Posterior vena cava (tissue), 2 donors: ENCODE results near the gene LUC7L. TPM values are rescaled to one million over a fixed set of nuclear protein-coding genes. Genes with fewer than 3 reads are reported as not detected.
"Not testable (repeated sequence)": the region's sequence is repeated elsewhere in the genome, so short reads cannot be mapped to it uniquely, and the experiment has no call there.

Experiments used
- DNase-seq: peaks from one replicate; pipeline ENCODE4 v3.0.0-alpha.2; 2020; ENCODE audit warnings: low spot score
- intact Hi-C, 2 donors: fragments of 100-400 bp; cut with DNase I; formaldehyde crosslinking; loops; one replicate each; pipeline versions ENCODE4 v1.14.1 to v1.14.2; 2022 to 2023
- total RNA-seq, 2 donors: library from RNA; stranded (reverse); fragmentation: NEBNext Ultra II Directional; extraction: Animal tissue kit (Norgen Biotek cat#: 25700); gene quantifications; one replicate each; pipeline ENCODE4 v1.2.1, GENCODE V29; 2021
- donor health status: DM: yes; HTN: yes; CAD: no.
- donor health status: DM: yes; HTN: yes; CAD: no.

Gene LUC7L
- total RNA-seq, 2 donors from 2014 or later, result 42.7 to 43.0 TPM

DNA sequence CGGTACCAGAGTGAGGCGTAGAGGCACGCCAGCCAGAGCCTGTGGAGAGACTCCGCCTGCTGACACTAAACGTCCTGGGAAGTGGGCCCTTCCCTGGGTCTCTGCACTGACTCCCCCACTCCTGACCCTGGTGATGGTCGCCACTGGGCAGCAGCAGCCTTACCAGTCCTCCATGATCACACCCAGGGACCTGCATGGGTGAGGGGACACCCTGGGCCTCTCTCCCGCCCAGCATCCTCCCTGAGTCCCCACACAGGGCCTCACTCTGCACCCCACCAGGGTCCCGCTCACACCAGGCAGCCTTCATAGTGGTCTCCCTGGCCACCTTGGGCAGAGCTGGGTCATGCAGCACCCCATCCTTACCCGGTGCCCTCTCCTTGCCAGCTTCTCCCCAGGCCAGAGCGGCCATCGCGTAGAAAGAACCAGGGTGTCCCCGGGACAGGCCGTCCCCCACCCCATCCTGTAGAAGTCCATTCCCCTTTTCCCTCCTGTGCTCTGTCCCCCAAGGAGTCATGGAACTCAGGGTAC, 35.8 kb upstream of the LUC7L start:
- intact Hi-C loops, result no loop called here

DNA sequence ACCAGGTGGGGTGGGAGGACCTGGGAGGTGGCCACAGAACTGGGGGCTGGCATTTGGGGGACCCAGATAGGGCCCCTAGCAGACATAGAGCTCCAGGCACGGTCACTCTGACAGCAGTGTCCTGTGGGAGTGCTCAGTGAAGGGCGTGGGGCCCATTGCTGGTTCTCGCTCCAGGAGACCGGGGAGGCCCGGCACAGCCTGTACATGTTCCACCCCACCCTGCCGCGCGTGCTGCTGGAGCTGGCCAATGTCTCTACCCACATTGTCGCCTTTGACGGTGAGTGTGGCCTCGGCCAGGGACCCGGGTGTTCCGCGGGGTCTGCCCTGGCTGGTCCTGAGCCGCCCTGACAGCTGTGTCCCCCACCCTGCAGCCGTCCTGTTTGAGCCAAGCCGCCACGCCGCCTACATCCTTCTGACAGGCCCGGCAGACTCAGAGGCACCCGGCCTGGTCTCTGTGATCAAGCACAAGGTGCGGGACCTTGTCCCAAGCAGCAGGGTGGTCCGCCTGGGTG, 35.2 kb upstream of the LUC7L start:
- DNase-seq, result no peak
- intact Hi-C loops, result no loop called here

More for the DNA sequence above, 35.8 kb upstream of the LUC7L start:
- no peak for DNase-seq

DNA sequence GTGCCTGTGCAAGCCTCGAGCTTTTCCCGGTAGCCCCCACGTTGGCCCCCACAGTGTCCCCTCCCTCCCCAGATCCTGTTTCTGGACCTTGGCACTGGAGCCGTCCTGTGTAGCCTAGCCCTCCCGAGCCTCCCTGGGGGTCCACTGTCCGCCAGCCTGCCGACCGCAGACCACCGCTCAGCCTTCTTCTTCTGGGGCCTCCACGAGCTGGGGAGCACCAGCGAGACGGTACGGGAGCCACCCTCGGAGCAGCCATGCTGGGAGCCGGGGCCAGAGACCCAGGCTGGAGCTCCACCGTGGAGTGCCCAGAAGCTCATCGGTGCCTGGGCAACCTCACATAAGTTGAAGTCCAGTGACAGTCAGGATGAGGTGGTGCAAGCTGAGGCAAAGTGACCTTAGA, 34.7 kb upstream of the LUC7L start:
- DNase-seq, result no peak
- intact Hi-C loops, result no loop called here

DNA sequence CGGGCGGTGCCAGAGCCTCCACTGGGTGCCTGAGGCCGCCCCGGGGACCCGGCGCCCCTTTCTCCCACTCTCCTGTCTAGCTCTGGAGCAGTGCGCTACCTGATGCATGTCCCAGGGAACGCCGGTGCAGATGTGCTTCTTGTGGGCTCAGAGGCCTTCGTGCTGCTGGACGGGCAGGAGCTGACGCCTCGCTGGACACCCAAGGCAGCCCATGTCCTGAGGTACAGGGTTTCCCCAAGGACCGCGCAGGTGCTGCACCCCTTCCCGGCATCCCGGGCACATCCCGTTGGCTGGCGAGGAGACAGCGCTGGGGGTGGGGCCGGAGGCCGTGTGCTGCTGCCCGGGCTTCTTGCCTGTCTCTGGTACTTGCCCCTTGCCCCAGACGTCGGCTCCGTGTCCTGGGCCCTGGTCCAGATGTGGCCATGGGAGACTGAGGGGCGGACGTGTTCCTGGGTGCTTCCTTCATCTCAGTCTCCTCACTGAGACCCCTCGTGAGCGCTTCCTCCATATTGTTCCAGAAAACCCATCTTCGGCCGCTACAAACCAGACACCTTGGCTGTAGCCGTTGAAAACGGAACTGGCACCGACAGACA, 34.0 kb upstream of the LUC7L start:
- intact Hi-C loops, result no loop called here
- DNase-seq, result no peak

DNA sequence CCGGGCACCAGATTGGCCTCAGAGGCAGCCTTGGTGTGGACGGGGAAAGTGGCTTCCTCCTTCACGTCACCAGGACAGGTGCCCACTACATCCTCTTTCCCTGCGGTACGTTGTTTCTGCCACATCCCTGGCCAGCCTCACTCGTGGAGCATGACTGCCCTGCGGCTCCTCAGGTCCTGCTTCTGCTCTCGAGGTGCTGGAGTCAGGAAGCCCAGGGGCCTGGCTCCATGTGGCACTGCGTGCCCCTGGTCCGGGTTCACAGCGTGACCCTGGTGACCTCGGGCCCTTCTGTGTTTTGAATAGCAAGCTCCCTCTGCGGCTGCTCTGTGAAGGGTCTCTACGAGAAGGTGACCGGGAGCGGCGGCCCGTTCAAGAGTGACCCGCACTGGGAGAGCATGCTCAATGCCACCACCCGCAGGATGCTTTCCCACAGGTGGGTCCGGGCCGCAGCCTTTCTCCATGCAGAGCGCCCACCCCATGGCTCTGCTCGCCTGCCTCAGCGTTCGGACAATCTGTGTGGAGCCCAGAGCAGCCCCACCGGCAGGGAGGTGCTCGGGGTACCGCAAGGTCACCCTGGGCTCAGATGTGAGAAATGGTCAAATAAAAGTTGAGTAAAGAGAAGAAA, 33.0 kb upstream of the LUC7L start:
- no peak for DNase-seq
- intact Hi-C loops, result no loop called here

DNA sequence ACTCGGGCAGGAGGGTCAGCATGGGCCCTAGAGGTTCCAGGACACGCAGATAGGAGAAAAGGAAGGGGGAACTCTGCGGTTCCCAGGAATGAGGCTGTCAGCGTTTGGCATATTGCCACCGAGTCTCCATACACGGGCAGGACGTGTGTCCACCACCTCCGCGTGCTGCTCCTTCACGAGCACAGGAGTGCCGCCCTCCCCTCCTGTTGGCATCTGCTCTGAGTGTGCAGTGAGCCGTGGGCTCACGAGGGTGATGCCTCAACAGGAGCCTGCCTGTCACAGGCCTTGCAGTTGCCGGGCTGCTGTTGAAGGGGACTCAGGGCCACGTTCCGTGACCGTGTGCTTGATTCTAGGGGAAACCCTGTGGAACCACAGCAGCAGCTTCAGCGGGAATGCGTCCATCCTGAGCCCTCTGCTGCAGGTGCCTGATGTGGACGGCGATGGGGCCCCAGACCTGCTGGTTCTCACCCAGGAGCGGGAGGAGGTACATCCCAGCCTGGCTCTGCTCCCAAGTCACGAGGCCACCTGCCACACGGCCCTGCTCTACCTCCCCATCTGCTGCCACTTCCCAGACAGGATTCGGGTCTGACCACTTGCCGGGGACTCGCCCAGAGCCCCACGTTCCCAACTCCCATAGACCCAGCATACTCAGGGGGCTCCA, 31.9 kb upstream of the LUC7L start:
- intact Hi-C loops, result no loop called here

DNA sequence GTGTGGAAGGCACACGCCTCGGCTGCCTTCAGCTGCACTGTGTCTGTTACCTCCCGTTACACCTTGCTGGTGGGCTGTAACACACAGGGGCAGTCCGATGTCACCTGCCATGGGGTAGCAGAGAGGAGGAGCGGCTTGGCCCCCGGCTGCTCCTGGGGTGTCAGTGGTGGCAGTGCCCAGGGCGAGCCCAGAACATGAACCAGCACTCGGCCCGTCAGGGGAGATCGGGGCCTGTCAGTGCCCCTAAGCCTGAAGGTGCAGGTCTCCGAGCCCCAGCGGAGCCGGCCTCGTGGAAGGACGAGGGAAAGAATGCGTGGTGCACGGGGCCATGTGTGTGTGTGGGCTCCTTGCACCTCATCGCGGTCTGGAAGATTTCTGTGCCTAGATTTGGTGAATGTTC, 31.1 kb upstream of the LUC7L start:
- no peak for DNase-seq
- intact Hi-C loops, result no loop called here

More for the DNA sequence above, 31.9 kb upstream of the LUC7L start:
- DNase-seq, result no peak

DNA sequence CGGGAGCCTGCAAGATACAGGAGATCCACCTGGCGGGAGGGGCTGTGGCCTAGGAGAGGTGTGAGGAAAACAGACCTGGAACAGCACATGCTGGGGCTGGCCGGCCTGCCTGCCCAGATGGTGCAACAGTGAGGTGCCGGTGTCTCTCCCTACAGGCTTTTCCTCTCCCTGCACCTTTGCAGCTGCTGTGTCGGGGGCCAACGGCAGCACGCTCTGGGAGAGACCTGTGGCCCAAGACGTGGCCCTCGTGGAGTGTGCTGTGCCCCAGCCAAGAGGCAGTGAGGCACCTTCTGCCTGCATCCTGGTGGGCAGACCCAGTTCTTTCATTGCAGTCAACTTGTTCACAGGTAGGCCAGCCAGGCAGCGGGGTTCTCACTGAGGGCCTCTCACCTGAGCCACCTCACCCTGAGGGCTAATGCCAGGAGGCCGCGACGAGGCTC, 30.6 kb upstream of the LUC7L start:
- intact Hi-C loops, result no loop called here
- DNase-seq, result no peak

DNA sequence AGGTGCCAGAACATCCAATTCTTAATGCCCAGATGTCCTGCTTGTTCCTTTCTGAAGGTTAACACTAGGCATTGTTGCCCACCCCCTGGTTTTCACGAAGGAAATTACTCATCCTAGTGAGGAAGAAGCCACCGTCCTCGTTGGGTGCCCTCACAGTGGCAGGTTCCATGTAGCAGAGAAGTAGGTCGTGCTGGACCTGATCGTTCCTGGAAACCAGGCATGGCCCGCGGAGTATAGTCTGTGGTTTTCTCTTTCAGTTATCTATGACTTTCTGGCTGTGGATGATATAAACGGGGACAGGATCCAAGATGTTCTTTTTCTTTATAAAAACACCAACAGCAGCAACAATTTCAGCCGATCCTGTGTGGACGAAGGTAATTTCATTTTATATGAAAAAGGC, 30.0 kb upstream of the LUC7L start:
- DNase-seq, result no peak
- intact Hi-C loops, result no loop called here

DNA sequence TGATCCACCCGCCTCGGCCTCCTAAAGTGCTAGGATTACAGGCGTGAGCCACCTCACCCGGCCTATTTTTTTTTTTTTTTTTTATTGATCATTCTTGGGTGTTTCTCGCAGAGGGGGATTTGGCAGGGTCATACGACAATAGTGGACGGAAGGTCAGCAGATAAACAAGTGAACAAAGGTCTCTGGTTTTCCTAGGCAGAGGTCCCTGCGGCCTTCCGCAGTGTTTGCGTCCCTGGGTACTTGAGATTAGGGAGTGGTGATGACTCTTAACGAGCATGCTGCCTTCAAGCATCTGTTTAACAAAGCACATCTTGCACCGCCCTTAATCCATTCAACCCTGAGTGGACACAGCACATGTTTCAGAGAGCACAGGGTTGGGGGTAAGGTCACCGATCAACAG, 28.8 kb upstream of the LUC7L start:
- DNase-seq, intact Hi-C loops: not testable (repeated sequence)

DNA sequence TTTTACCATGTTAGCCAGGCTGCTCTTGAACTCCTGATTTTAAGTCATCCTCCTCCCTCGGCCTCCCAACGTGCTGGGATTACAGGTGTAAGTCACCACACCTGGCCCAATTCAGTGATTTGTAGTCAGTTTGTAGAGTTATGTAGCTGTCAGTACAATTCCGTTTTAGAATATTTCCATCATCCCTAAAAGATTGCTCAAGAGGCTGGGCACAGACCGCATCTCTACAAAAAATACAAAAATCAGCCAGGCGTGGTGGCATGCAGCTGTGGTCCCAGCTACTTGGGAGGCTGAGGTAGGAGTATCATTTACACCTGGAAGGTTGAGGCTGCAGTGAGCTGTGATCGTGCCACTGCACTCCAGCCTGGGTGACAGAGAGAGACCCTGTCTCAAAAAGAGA, 25.9 kb upstream of the LUC7L start:
- no peak for DNase-seq
- intact Hi-C loops, result no loop called here

DNA sequence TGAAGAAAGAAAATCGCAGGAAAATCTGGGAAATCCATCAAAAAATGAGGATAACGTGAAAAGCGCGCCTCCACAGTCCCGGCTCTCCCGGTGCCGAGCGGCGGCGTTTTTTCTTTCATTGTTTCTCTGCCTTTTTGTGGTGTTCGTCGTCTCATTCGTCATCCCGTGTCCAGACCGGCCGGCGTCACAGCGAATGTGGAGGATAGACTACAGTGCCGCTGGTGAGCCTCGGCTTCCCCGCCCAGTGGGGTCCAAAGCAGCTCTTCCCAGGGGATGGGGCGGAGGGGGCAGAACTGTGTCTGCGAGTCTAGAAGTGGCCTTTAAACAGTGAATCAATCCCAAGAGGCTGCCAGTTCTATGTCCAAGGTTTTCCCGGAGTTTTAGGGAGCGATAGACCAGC, 25.2 kb upstream of the LUC7L start:
- intact Hi-C loops, result no loop called here
- no peak for DNase-seq

DNA sequence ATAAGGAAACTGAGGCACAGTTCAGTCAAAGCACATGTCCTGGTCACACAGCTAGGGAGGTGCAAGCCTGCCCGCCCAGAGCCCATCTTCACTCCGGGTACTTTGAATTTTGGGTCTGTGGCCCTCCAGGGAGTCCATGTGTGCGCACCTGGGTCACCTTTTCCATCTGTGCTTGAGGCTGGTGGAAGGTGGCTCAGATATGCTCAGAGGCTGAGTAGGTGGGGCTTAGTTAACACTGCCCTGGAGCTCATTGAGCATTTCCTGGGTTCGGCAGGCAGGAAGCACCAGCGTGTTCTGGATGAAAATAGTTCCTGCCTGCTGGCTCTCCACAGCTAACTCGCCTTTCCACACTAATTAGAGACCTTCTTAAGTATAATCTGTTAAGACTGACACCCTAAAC, 24.6 kb upstream of the LUC7L start:
- intact Hi-C loops, result no loop called here
- DNase-seq, result no peak

DNA sequence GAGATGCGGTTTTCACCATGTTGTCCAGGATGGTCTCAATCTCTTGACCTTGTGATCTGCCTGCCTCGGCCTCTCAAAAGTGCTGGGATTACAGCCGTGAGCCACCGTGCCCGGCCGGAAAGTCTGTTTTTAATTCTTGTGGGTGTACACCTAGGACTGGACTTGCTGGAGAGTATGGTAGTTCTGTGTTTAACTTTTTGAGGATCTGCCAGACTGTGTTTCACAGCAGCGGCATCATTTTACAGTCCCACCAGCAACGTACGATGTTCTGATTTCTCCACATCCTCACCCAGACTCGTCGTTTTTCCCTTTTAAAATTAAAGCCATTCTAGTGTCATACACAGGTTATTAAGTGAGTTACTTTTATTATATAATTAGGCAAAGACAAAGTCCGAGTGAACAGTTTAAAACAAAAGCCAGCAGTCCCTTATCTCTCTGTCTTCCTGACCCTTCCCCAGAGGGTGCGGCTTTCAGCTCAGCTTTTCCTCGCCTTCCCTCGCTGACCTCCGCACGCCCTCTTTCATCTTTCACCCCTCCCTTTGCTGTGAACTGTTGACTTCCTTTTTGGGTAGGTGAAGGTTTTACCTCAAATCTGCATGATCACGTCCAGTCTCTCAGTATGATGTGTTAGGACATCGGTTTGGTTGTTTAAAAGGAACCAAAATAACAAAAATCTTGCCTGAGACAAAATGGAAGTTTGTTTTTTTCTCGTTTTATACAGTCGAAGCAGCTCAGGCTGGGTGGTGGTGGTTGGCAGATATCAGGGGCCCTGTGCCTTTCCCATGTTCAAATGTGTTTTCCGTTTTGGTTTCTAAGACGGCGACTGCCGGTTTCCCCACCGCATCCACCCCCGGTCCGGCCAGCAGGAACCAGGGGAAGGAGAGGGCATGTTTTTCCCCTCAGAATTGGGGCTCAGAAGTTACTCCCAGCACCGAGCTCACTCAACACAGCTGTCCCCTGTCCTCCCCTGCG, 23.4 kb upstream of the LUC7L start:
- intact Hi-C loops, result no loop called here

DNA sequence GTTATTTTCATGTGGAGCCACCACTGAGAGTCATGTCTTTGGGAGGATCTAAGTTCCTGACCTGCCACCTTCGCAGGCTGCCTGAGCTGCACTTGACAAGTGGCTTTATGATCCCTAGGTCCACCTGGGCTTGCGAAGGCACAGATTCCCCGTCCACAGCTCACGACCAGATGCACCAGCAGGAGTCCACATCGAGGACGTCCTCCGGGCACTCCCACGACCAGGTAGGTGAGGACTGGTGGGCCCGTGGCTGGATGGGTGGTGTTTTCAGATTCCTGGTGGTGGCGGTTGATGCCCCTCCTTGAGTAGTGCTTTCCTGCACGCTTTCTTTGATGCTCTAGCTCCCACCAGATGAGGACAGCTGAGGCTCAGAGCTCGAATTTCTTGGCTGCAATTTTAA, 20.2 kb upstream of the LUC7L start:
- no peak for DNase-seq
- intact Hi-C loops, result no loop called here

More for the DNA sequence above, 23.4 kb upstream of the LUC7L start:
- no peak for DNase-seq

DNA sequence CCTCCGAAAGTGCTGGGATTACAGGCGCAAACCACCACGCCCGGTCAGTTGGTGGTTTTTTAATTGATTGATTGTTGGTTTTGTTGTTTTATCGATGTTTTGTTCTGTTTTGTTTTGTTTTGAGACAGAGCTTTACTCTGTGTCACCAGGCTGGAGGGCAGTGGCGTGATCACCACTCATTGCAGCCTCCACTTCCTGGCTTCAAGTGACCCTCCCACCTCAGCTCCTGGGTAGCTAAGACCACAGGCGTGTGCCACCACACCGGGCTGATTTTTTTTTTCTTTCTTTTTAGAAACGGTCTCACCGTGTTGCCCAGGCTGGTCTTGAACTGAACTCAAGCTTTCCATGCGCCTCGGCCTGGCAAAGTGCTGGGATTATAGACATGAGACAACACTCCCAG, 17.8 kb upstream of the LUC7L start:
- intact Hi-C loops, result no loop called here
- DNase-seq, result no peak

DNA sequence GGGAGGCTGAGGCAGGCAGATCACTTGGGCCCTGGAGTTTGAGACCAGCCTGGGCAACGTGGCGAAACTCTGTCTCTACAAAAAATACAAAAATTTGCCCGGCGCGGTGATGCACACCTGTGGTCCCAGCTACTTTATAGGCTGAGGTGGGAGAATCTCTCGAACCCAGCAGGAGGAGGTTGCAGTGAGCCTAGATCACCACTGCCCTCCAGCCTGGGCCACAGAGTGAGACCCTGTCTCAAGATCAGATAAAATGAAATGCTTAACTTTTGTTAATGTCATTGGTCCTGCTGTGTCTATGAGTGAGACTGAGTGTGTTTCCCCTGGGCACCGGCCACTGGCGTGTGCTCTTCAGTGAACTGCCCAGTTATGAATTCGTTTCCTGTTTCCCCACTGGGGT, 15.9 kb upstream of the LUC7L start:
- intact Hi-C loops, result no loop called here
- no peak for DNase-seq

DNA sequence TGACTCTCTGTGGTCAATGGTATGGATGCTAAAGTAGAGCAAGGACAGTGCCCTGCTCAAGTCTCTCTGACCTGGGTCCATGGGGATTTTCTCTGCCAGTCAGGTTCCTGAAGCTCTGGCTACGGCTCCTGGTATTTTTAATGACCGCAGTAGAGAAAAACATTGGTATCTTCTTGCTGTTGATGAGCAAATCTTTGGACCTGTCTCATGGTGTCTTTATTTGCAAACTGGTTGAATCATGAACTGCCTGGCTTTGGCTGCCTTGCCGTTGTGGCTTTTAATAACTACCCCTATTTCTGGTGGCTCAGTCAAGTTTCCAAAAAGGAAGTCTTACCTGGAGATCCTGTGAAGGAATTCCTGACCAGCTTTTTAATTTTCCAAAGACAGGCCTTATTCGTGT, 14.1 kb upstream of the LUC7L start:
- no peak for DNase-seq
- intact Hi-C loops, result no loop called here

DNA sequence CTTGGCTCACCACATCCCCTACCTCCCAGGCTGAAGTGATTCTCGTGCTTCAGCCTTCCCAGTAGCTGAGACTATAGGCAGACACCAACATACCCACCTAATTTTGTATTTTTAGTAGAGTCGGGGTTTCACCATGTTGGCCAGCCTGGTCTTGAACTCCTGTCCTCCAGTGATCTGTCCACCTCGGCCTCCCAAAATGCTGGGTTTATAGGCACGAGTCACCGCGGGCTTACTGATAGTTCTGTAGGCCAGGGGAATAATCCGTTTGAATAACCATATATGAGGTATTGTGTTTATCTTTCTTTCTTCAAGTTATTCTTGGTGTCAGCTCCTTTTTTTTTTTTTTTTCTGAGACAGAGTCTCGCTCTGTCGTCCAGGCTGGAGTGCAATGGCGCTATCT, 13.0 kb upstream of the LUC7L start:
- intact Hi-C loops, result no loop called here
- DNase-seq, result no peak
